DMS114 treated with DMSO at 0.1 percent for 48 hours (cell line): Measurements from ENCODE around the gene PIAS1.
"Not testable (repeated sequence)": the region's sequence is repeated elsewhere in the genome, so short reads cannot be mapped to it uniquely, and the experiment has no call there.

Experiments
- DNase-seq: peaks from one replicate; lab custom pipeline; 2025; ENCODE audit not compliant: unreplicated experiment; lab: John Stamatoyannopoulos, UW

PIAS1 gene

DNA sequence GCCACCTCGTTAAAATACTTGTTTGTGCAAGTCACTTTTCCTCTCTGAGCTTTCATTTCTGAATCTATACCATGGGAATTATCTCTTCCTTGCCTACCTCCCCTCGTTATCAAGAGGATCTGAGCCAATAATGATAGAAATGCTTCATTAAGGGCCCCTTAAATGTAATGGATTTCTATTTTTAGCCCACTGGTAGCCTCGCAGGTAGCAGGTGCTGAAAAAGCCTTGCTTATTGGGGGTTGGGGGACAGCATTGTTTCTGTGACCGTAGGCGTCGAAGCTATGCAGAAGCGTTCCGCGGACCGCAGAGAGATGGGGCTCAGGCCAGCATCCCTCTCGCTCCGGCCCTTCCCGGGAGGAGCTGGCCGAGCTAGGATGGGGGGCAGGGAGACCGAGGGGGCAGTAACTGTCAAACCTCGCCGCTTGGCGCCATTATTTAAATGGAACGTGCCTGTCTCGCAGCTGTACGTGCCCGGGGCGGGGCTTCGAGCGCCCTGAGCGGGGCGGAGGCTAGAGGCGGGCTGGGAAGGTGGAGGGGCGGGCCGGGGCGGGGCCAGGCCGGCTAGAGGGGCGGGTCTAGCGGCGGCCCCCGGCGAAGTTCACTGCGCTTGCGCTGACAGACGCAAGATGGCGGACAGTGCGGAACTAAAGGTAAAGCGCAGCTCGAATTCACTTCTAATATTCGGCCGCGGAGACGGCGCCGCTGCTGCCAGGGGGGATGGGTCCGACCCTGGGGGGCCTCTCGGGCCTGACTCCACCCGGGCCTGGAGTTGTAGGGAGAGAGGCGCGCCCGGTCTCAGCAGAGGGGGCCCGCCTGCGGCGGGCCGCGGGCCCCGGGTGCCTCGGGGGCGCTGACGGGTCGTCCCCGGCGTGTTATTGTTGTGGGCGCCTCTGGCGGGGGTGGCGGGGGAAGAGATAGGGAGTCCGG is at the start of gene PIAS1:
PIAS1 (plus strand) TSS at position 615 of the 927 bp plus-strand sequence; CDS start at position 627, 12 bp downstream.
- peak; percentile 93 for DNase-seq

- not testable (repeated sequence) for DNase-seq
These were observed 46.5 kb upstream of the PIAS1 start for GRCh38 chr15:68007642-68008041.

DNA sequence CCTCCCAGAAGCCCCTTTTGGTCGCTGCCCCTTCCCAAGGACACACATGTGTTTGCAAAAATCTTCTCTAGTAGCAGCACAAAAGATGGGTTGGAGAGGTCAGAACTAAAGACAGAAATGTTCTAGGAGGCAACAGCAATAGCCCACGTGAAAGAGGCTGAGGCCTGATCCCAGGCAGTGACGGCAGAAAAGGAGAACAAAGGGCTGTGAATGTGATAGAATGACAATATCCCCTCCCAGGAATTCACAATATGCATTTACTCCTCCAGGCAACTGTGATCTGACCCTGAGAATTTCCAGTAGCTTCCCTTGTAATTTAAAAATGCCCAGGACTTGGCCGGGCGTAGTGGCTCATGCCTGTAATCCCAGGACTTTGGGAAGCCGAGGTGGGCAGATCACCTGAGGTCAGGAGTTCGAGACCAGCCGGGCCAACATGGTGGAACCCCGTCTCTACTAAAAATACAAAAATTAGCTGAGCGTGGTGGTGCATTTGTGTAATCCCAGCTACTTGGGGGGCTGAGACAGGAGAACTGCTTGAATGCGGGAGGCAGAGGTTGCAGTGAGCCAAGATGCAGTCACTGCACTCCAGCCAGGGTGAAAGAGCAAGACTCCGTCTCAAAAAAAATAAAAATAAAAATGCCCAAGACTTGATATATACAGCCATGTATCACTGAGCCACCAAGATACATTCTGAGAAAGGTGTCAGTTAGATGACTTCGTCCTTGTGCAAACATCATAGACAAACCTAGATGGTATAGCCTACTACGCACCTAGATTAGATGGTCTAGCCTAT is 43.6 kb upstream of the PIAS1 start:
- DNase-seq: no peak

GRCh38 chr15:68012911-68013310 is 41.2 kb upstream of the PIAS1 start:
- no peak for DNase-seq

- DNase-seq: no peak
These were observed 39.9 kb upstream of the PIAS1 start for GRCh38 chr15:68014219-68014618.

DNA sequence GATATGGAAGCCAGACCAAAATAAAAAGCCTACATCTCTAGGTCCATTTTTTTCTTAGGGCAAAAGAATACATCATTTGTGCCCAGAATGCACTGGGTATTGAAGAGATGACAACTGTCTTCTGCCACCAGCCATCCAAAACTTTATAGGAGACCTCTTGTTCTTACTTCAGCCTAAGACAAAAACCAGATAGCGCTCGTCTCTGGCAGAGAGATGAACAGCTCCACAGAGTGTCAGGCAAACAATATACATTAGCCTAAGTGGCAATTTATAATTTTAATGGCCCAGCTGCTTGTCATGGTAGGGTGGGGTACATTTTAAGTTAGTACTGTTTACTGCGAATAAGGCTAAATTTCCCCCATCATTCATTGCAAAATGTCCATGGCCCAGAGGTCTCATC is 38.9 kb upstream of the PIAS1 start:
- no peak for DNase-seq

GRCh38 chr15:68017201-68017600 is 36.9 kb upstream of the PIAS1 start:
- DNase-seq: no peak

DNA sequence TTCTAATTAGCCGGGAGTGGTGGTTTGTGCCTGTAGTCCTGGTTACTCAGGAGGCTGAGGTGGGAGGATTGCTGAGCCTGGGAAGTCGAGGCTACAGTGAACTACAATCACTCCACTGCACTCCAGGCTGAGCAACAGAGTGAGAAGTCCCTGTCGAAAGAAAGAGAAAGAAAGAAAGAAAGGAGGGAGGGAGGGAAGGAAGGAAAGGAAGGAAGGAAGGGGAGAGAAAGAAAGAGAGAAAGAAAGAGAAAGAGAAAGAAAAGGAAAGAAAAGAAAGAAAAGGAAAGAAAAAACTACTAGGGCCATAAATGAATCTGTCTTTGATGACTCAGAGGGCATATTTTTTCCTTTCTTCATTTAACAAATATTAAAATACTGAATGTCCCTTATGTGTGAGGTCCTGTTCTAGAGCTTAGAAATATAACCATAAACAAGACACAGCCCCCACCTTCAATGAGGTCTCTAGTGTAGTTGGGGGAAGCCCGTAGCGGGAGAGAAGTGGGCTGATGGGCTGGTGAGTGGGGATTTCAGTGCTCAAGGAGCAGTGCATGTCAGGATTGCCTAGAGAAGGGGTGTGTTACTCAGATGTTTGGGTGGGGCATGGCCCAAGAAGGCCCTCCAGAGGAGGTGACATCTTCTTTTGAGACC is 35.2 kb upstream of the PIAS1 start:
- DNase-seq: no peak

- no peak for DNase-seq
These were observed 34.1 kb upstream of the PIAS1 start for GRCh38 chr15:68019814-68020525.

DNA sequence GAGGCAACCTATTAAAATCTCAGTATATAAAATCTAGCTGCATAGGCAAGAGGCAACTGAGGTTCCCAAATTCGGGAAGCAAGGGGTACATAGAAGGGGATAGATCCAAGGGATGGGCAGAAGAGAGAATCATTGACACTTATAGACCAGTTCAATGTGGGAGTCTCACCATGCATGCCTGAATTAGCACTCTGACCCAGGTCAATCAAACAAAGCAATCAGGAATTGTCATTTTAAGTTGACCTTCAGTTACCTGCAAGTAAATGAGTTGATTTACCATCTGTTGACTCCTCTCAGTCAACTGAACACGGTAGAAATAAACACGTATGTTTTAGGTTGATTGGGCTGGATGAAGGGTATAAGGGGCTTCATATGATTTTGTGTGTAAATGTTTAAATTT is 33.4 kb upstream of the PIAS1 start:
- no peak for DNase-seq

GRCh38 chr15:68022061-68022460 is 32.1 kb upstream of the PIAS1 start:
- DNase-seq: no peak

GRCh38 chr15:68023307-68024101 is 30.6 kb upstream of the PIAS1 start:
- DNase-seq: no peak

- no peak for DNase-seq
These were observed 28.2 kb upstream of the PIAS1 start for GRCh38 chr15:68025835-68026424.

GRCh38 chr15:68027388-68027787 is 26.7 kb upstream of the PIAS1 start:
- no peak for DNase-seq

DNA sequence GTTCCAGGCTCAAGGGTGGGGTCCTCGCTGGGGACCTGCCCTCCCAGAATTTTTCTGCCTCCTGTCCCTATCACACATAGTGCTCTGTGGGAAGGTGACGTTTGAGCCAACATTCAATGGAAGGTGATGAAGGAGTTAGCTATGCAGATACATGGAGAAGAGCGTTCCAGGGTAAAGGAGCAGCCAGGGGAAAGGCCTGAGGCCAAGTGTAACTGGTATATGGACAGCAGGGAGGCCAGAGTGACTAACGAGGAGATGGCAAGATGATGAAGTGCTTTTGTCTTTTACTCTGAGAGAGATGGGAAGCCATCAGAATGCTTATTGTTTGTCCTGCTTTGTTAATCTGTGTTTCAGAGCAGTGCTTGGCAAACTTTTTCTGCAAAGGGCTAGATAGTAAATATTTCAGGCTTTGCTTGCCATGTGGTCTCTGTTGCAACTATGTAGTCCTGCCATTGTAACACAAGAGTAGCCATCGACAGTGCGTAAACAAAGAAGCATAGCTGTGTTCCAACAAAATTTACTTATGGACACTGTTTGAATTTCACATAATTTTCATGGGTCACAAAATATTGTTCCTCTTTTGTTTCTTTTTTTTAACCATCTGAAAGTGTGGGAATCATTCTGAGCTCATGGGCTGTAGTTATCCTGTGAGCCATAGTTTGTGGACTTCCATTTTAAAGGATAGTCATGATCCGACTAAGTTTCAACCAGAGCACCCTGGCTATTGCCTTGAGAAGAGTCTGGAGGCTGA is 25.8 kb upstream of the PIAS1 start:
- DNase-seq: no peak

- no peak for DNase-seq
These were observed 25.3 kb upstream of the PIAS1 start for GRCh38 chr15:68028888-68029207.

- no peak for DNase-seq
These were observed 24.2 kb upstream of the PIAS1 start for GRCh38 chr15:68029959-68030358.

GRCh38 chr15:68031404-68031803 is 22.7 kb upstream of the PIAS1 start:
- DNase-seq: no peak

DNA sequence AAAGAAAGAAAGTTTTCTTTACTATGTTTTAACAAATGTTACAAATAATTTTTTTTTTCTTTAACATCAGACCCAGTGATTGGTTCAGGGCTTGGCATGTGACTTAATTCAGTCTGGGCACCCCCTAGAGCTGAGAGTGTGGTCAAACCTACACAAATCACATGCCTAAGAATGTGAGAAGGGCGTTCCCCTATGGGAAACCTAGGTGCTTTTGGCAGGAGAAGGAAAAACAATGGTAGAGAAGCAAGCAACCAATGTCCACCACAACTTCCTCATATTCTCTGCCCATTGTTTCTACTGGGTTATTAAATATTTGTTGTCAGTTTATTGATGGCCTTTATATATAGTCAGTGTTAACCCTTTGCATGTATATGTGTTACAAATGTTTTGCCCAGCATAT is 21.4 kb upstream of the PIAS1 start:
- no peak for DNase-seq
